GM21786 (cell line): Measurements from ENCODE around the gene CD4.
A peak's percentile ranks its signal among the peaks of the same experiment; 100 is the strongest.
"Not testable (repeated sequence)": the region's sequence is repeated elsewhere in the genome, so short reads cannot be mapped to it uniquely, and the experiment has no call there.

ENCODE experiments used
- ATAC-seq: cut with Tn5 transposase; IDR thresholded peaks from one replicate; pipeline ENCODE4 v1.9.1; 2021; ENCODE audit not compliant: unreplicated experiment

The CD4 gene

DNA sequence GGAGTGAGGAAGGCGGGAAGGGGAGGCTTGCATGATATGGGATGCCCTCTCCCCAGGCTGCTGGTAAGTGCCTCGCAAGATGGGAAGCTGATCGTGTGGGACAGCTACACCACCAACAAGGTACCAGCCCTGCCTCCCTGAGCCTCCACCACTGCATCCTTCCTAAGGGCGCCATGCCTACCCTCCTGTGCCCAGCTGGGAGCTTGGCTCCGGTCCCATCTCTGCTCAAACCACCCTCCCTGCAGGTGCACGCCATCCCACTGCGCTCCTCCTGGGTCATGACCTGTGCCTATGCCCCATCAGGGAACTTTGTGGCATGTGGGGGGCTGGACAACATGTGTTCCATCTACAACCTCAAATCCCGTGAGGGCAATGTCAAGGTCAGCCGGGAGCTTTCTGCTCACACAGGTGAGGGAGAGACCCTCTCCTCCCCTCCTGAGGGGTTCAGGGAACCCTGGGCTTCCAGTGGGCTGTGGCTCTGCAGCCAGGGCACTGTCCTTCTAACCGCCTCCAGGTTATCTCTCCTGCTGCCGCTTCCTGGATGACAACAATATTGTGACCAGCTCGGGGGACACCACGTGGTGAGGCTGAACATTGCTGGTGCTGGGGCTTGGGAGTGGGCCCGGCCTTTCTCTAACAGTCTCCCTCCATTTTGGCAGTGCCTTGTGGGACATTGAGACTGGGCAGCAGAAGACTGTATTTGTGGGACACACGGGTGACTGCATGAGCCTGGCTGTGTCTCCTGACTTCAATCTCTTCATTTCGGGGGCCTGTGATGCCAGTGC, 54.0 kb downstream of the CD4 start:
- no peak for ATAC-seq

DNA sequence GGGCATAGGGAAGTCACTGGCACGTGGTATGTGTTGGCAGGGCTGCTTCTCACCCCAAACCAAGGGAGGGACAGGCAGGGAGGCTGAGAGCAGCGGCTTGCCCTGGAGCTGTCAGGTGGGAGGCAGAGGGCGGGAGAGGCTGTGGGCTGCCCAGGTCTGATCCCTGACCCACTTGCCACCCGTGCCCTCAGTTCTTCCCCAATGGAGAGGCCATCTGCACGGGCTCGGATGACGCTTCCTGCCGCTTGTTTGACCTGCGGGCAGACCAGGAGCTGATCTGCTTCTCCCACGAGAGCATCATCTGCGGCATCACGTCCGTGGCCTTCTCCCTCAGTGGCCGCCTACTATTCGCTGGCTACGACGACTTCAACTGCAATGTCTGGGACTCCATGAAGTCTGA, 56.1 kb downstream of the CD4 start:
- ATAC-seq = no peak

DNA sequence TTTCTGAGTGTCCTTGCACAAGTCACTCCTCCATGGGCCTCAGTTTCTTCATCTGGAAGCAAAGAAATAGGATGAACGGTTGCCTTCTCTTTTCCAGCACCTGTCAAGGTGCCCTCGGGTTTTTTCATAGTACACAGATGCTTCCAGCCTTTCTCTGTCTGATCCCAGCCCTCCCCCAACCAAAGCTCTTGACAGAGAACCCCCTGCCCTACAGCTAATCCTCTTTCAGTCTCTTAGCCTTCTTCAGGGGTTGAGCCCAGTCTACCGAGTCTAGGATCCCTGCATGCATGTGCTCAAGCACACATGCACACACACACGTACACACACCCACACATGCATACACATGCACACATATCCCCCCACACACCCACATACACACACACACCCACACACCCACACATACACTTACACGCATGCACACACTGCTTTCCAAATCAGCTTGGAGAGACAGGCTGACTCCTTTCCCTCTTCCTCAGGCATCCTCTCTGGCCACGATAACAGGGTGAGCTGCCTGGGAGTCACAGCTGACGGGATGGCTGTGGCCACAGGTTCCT, 57.1 kb downstream of the CD4 start:
- ATAC-seq = no peak

DNA sequence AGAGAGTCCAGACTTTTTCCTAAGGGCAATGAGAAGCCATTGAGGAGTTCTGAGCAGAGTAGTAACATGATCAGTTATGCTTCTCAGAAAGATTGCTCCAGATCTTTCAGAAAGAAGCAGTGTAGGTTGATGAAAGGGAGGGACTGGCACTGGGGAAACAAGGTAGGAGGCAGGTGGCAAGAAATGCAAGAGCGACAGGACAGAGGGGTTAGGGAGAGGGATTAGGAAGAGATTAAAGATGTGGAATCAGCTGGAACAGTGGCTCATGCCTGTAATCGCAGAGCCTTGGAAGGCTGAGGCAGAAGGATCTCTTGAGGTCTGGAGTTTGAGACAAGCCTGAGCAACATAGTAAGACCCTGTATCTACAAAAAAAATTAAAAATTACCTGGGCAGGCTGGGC, 58.3 kb downstream of the CD4 start:
- no peak for ATAC-seq

DNA sequence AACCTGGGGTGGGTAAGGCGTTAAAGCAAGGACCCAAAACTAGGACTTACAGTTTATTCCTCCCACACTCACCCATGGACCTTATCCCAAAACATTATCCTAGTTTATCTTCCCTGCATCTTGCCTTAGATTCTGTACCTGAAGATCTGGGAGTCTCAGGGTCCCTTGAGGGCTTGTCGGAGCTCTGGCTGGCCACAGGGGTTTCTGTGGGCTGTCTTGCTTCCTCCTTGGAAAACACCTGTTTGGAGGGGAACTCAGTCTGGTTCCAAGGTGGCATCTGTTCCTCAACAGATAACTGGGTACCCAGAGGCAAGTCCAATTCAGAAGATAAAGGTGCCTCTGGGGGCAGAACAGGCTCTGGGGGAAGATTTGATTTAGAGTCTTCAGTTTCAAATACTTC, 60.1 kb downstream of the CD4 start:
- ATAC-seq = no peak

DNA sequence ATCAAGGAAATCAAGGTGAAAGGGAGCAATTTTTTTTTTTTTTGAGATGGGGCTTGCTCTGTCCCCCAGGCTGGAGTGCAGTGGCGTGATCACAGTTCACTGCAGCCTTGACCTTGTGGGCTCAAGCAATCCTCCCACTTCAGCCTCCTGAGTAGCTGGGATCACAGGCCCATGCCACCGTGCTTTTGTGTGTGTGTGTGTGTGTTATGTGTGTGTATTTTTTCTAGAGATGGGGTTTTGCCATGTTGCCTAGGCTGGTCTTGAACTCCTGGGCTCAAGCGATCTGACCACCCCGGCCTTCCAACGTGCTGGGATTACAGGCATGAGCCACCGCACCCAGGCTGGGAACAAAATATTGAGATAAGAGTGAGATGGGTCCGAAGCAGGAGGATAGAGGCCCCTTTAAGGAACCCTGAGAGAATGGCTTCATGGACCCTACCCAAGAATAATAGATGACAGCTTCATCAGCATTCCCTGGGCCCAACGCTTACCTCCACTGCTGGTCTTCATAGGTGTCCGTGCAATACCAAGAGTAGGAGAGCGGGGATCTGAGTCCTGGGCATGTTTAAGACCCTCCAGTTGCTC, 60.7 kb downstream of the CD4 start:
- no peak for ATAC-seq

DNA sequence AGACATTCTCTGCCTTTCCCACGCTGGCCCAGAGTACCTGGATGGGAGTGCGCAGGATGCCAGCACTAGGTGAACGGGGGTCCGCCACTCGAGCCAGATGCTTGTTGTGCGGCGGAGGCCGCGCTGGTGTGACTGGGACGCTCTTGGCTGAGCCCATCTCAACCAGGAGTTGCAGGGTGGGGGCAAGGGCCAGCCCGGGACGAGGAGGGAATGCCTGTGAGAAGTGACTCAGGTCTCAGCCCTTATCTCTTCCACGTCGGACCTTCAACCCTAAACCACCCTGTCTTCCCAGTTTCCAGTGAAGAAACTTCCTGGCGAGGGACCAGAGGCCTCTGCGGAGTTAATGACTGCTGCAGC, 61.4 kb downstream of the CD4 start:
- ATAC-seq = no peak

DNA sequence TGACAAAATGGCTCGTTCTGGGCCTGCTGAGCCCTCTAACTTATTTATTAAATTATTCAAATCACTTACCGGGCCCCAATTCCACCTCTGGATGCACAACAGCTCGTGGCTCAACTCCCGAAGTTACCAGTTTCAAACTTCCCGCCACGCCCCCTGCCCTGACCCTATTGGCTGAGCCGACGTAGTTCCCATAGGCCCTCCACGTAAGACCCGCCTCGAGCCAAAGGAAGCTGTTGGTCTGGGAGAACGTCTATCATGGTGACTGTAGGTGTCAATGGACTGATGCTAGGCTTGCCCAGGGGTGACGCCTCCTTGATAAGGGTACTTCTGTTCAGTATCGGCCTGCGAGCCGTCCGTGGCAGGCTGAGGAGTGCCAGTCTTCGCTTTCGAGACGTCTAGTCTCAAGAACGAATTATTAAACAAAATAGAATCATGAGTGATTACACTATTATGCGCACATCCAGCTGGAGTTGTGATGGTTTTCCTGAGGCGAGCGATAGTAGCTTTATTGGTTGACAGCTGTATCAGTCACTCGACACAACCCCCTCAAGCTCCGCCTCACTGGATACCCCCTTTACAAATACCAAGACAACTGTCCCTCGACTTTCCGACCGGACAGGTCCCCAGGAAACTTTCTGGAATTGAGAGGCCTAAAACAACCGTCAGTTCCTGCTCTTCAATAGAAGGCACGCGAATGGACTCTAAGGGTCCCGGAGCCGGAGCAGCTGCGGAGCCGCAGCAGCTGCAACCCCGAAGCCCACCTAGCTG, 62.0 kb downstream of the CD4 start, which contains the start of gene CDCA3:
Gene CDCA3, minus strand, starts transcription at position 134 of the 768 bp plus-strand sequence. CDS start 334 bp downstream, outside the sequence.
- peak; percentile 54 for ATAC-seq

DNA sequence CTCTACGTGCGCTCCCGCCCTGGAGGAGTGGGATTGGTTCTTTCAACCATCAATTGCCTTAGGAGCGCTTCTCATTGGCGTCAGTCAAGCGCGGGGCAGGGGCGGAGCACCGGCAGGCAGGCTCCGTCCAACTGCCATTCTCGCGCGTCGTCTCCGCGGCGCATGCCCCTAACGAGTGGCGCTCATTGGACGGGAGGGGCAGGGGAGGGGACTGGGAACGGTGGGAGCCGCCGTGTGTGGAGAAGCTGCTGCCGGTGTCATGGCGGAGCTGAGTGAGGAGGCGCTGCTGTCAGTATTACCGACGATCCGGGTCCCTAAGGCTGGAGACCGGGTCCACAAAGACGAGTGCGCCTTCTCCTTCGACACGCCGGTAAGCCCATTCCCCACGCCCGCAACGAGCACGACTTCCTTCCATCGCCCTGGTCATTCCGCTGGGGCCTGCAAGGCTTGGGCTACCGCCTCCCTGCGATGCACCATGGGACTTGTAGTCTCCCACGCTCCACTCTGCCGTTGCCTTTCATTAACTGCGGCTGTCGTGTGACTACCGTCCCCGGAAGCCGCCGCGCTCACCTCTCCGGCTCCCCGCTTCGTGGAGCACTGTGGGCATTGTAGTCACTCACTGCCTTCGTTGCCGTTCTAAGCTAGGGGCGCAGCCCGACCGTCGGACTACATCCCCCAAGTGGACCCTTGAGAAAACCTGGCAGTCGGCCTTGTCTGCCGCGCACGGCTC, 62.8 kb downstream of the CD4 start, which contains the start of gene USP5:
Gene USP5, plus strand, starts transcription at position 230 of the 730 bp plus-strand sequence. Its CDS starts 30 bp downstream, at position 260.
- ATAC-seq = peak; percentile 68

GRCh38 chr12:6852651-6853354, 63.5 kb downstream of the CD4 start:
- ATAC-seq = no peak

DNA sequence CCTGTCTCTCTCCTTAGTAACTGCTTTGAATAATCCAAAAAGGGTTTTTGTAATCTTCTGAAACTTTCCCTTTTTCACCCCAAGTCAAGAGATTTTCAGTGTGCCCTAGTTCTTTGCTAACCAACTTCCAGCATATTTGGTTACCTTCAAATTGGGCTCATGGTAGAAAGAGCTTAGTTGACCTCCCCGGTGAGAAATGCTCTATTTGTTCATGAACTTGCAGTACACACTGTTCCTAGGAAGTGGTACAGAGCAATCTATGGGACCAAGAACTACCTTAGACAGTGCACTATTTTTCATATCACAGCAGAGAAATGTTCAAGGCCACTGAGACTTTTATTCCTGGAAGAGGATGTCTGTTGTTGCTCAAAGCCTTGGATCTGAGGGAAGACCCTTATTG, 64.3 kb downstream of the CD4 start:
- ATAC-seq = no peak

DNA sequence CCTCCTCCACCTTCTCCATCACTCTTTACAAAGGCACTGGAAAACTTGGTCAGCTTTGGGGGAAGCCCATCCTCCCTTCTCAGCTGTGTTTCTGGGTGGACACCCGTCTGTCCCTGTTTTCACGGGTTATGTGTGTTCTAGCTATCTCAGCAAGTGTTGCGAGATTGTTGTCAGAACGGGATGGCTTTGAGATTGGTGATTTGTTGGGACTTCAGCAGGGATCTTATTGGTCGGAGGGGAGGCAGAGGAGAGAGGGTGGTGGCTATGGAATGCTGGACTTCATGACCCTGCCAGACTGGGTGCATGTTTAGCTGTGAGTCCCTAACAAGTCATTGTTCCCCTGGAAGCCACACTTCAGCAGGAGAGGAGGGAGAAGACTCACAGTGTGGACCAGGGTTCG, 64.7 kb downstream of the CD4 start:
- no peak for ATAC-seq

GRCh38 chr12:6855322-6855721, 66.0 kb downstream of the CD4 start:
- no peak for ATAC-seq

DNA sequence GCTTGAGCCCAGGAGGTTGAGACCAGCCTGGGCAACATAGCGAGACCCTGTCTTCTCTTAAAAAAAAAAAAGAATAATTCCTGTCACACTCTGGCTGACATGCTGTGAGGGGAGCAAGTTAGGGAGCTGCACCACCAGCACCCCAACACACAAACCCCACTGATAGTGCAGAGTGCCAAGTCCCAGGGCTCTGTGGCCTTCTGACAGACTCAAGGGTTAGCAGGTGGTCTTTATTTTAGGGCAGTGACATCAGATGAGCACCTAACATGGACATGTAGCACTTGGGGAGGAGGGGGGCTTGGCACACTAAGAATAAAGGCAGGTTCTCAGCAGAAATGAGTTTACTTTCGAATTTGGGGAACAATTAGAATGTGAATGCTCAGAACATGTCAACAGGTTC, 69.5 kb downstream of the CD4 start:
- ATAC-seq = no peak

- no peak for ATAC-seq
Observed at GRCh38 chr12:6860116-6860515, 70.8 kb downstream of the CD4 start.

DNA sequence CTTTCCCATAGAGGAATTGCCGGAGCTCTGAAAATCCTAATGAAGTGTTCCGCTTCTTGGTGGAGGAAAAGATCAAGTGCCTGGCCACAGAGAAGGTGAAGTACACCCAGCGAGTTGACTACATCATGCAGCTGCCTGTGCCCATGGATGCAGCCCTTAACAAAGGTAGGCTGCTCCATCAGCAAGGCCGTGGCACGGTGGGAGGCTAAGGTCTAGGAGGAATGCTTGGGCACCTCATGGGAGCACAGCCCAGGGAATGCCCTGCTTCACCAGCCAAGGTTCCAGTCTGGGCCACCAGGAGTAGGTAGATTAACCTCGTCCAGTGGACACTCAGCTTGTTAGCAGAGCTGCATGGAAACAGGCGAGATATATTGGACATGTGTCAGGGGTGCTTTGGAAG, 71.6 kb downstream of the CD4 start:
- no peak for ATAC-seq

DNA sequence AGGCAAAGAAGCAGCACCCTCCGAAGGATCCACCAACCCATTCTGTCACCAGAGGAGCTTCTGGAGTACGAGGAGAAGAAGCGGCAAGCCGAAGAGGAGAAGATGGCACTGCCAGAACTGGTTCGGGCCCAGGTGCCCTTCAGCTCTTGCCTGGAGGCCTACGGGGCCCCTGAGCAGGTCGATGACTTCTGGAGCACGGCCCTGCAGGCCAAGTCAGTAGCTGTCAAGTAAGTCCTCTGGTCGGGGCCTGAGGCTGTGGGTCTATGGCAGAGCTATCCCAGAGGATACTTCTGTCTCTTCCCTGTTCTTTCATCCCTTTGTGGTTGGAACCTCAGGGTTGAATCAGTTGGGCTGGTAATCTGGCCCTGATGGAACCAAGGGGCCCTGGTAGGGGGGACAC, 72.1 kb downstream of the CD4 start:
- no peak for ATAC-seq

GRCh38 chr12:6863033-6863432, 73.7 kb downstream of the CD4 start:
- ATAC-seq = no peak

DNA sequence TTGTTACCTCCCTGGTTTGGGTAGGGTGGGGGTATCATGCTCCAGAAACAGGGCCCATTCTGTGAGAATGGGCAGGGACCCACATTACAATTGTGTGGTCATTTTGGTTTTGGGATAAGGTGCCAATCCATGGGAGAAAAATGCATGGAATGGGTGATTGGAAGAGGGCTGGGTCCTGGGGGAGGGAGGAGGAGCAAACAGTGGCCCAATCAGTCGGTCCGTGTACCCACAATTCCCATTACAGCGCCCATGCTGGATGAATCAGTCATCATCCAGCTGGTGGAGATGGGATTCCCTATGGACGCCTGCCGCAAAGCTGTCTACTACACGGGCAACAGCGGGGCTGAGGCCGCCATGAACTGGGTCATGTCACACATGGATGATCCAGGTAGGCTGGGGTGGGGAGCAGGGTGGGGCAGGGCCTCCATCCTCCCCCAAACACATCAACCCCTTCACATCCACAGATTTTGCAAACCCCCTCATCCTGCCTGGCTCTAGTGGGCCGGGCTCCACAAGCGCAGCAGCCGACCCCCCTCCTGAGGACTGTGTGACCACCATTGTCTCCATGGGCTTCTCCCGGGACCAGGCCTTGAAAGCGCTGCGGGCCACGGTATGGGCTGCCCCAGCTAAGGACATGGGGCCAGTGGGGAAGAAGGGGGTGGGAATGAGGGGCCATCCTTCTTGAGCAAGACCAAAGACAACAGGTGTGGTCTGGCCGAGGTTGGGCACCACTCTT, 74.4 kb downstream of the CD4 start:
- no peak for ATAC-seq

GRCh38 chr12:6865307-6865706, 76.0 kb downstream of the CD4 start:
- ATAC-seq = not testable (repeated sequence)
